ENCODE measurements around the gene STPG2. TPM values are rescaled to one million over a fixed set of nuclear protein-coding genes. Genes with fewer than 3 reads are reported as not detected.
"Not testable (repeated sequence)": the region's sequence is repeated elsewhere in the genome, so short reads cannot be mapped to it uniquely, and the experiment has no call there.

Gene STPG2
- total RNA-seq, 1 donor, result under 0.01 TPM

- Histone ChIP-seq H3K79me2 (ENCODE audit: insufficient read depth, low read length) (no peaks in the 10 kb centered on the region), H3K4me3 (ENCODE audit: insufficient read depth, low read length) (no peak overlapping the region), H3K4me2 (ENCODE audit: insufficient read depth, low read length) (no peak overlapping the region), H2AFZ (ENCODE audit: low read length) (no peak overlapping the region), H3K9me3 (ENCODE audit: low read depth, low read length) (no peaks in the 10 kb centered on the region), H3K27ac (ENCODE audit: low read depth, low read length) (no peak overlapping the region), H3K27me3 (ENCODE audit: insufficient read depth, low read length) (no peaks in the 10 kb centered on the region), H3K4me1 (ENCODE audit: insufficient read depth, low read length) (no peaks in the 10 kb centered on the region), H3K36me3 (ENCODE audit: insufficient read depth, low read length) (no peaks in the 10 kb centered on the region), H4K20me1 (ENCODE audit: insufficient read depth, low read length) (no peaks in the 10 kb centered on the region)
- TF ChIP-seq CTCF (IDR thresholded peaks at IDR 0.05; ENCODE audit: extremely low read depth, low read depth, low read length), result no peak
- no peak for DNase-seq (ENCODE audit: insufficient read length, low spot score, missing footprints)
These were observed 226.2 kb downstream of the STPG2 start for GRCh38 chr4:97917115-97917514.

GRCh38 chr4:97912156-97912555, 231.1 kb downstream of the STPG2 start:
- Histone ChIP-seq H3K36me3 (ENCODE audit: insufficient read depth, low read length) (no peaks in the 10 kb centered on the region), H4K20me1 (ENCODE audit: insufficient read depth, low read length) (no peaks in the 10 kb centered on the region), H3K9me3 (ENCODE audit: low read depth, low read length) (no peaks in the 10 kb centered on the region), H3K4me2 (ENCODE audit: insufficient read depth, low read length) (no peak overlapping the region), H3K27me3 (ENCODE audit: insufficient read depth, low read length) (no peaks in the 10 kb centered on the region), H3K4me1 (ENCODE audit: insufficient read depth, low read length) (no peaks in the 10 kb centered on the region), H3K79me2 (ENCODE audit: insufficient read depth, low read length) (no peaks in the 10 kb centered on the region), H3K27ac (ENCODE audit: low read depth, low read length) (no peak overlapping the region), H2AFZ (ENCODE audit: low read length) (no peak overlapping the region), H3K4me3 (ENCODE audit: insufficient read depth, low read length) (no peak overlapping the region)
- TF ChIP-seq CTCF (IDR thresholded peaks at IDR 0.05; ENCODE audit: extremely low read depth, low read depth, low read length), result no peak
- DNase-seq (ENCODE audit: insufficient read length, low spot score, missing footprints), result no peak

GRCh38 chr4:97911236-97911906, 231.9 kb downstream of the STPG2 start:
- no peak overlapping the region for H3K4me2 ChIP-seq (ENCODE audit: insufficient read depth, low read length)
- H3K79me2 ChIP-seq (ENCODE audit: insufficient read depth, low read length), result no peaks in the 10 kb centered on the region
- no peak overlapping the region for H2AFZ ChIP-seq (ENCODE audit: low read length)
- DNase-seq (ENCODE audit: insufficient read length, low spot score, missing footprints), result no peak
- H3K27ac ChIP-seq (ENCODE audit: low read depth, low read length), result no peak overlapping the region
- no peaks in the 10 kb centered on the region for H3K9me3 ChIP-seq (ENCODE audit: low read depth, low read length)
- no peaks in the 10 kb centered on the region for H3K4me1 ChIP-seq (ENCODE audit: insufficient read depth, low read length)
- no peaks in the 10 kb centered on the region for H4K20me1 ChIP-seq (ENCODE audit: insufficient read depth, low read length)
- no peak overlapping the region for H3K4me3 ChIP-seq (ENCODE audit: insufficient read depth, low read length)
- H3K27me3 ChIP-seq (ENCODE audit: insufficient read depth, low read length), result no peaks in the 10 kb centered on the region
- H3K36me3 ChIP-seq (ENCODE audit: insufficient read depth, low read length), result no peaks in the 10 kb centered on the region
- TF ChIP-seq CTCF (IDR thresholded peaks at IDR 0.05; ENCODE audit: extremely low read depth, low read depth, low read length), result no peak

- Histone ChIP-seq H3K4me2 (ENCODE audit: insufficient read depth, low read length) (no peak overlapping the region), H3K4me1 (ENCODE audit: insufficient read depth, low read length) (no peaks in the 10 kb centered on the region), H3K4me3 (ENCODE audit: insufficient read depth, low read length) (no peak overlapping the region), H4K20me1 (ENCODE audit: insufficient read depth, low read length) (no peaks in the 10 kb centered on the region), H3K36me3 (ENCODE audit: insufficient read depth, low read length) (no peaks in the 10 kb centered on the region), H2AFZ (ENCODE audit: low read length) (no peak overlapping the region), H3K9me3 (ENCODE audit: low read depth, low read length) (no peaks in the 10 kb centered on the region), H3K27ac (ENCODE audit: low read depth, low read length) (no peak overlapping the region), H3K79me2 (ENCODE audit: insufficient read depth, low read length) (no peaks in the 10 kb centered on the region), H3K27me3 (ENCODE audit: insufficient read depth, low read length) (no peaks in the 10 kb centered on the region)
- TF ChIP-seq CTCF (IDR thresholded peaks at IDR 0.05; ENCODE audit: extremely low read depth, low read depth, low read length), result no peak
- DNase-seq (ENCODE audit: insufficient read length, low spot score, missing footprints), result peak; percentile 49
These were observed 233.3 kb downstream of the STPG2 start for GRCh38 chr4:97910005-97910404.

GRCh38 chr4:97903436-97904189, 239.7 kb downstream of the STPG2 start:
- not testable (repeated sequence) for H3K27ac ChIP-seq (ENCODE audit: low read depth, low read length); H3K4me3 ChIP-seq (ENCODE audit: insufficient read depth, low read length); H3K36me3 ChIP-seq (ENCODE audit: insufficient read depth, low read length); DNase-seq (ENCODE audit: insufficient read length, low spot score, missing footprints); H3K9me3 ChIP-seq (ENCODE audit: low read depth, low read length); H3K27me3 ChIP-seq (ENCODE audit: insufficient read depth, low read length); H4K20me1 ChIP-seq (ENCODE audit: insufficient read depth, low read length); H2AFZ ChIP-seq (ENCODE audit: low read length); H3K4me1 ChIP-seq (ENCODE audit: insufficient read depth, low read length); H3K79me2 ChIP-seq (ENCODE audit: insufficient read depth, low read length); H3K4me2 ChIP-seq (ENCODE audit: insufficient read depth, low read length)

Data from osteoblast (primary cell).